HEK293T (cell line): ENCODE results near the gene UIMC1.

Experiments used
- CTCF ChIA-PET: fragments of 350-600 bp; formaldehyde crosslinking; extraction: SDS; loops from one replicate; lab custom pipeline; 2021; ENCODE audit warnings: antibody characterized with exemption, inconsistent platforms; lab: Yijun Ruan, JAX
- POLR2A ChIA-PET: fragments of 350-600 bp; formaldehyde crosslinking; extraction: SDS; loops from one replicate; lab custom pipeline; 2020; ENCODE audit warnings: antibody characterized with exemption, inconsistent platforms; lab: Yijun Ruan, JAX
- DNase-seq: peaks from one replicate; pipeline ENCODE4 v3.0.0; 2012; ENCODE audit warnings: mixed read lengths; ENCODE audit errors: extremely low spot score
- ARNT ChIP-seq: fragments of 450-650 bp; IDR thresholded peaks from 2 replicates; pipeline ENCODE4 v1.6.1; 2017; ENCODE audit warnings: mild to moderate bottlenecking
- BHLHE40 ChIP-seq: fragments of 450-650 bp; IDR thresholded peaks from 2 replicates; pipeline ENCODE4 v1.6.1; 2016; ENCODE audit warnings: mild to moderate bottlenecking, moderate library complexity, borderline replicate concordance
- CTBP1 ChIP-seq: fragments of 450-650 bp; IDR thresholded peaks from 2 replicates; pipeline ENCODE4 v1.6.1; 2016; ENCODE audit warnings: borderline replicate concordance
- ELF4 ChIP-seq: fragments of 450-650 bp; IDR thresholded peaks from 2 replicates; pipeline ENCODE4 v1.6.1; 2017; ENCODE audit warnings: antibody characterized with exemption
- FOXA1 ChIP-seq: fragments of 450-650 bp; IDR thresholded peaks from 2 replicates; pipeline ENCODE4 v1.6.1; 2016; ENCODE audit warnings: mild to moderate bottlenecking
- FOXK2 ChIP-seq: fragments of 450-650 bp; IDR thresholded peaks from 2 replicates; pipeline ENCODE4 v1.6.1; 2016; ENCODE audit warnings: mild to moderate bottlenecking
- FOXM1 ChIP-seq: fragments of 450-650 bp; IDR thresholded peaks from 2 replicates; pipeline ENCODE4 v1.6.1; 2017; ENCODE audit warnings: mild to moderate bottlenecking, borderline replicate concordance
- HDGF ChIP-seq: fragments of 450-650 bp; IDR thresholded peaks from 2 replicates; pipeline ENCODE4 v1.6.1; 2017; ENCODE audit warnings: antibody characterized with exemption, borderline replicate concordance
- L3MBTL2 ChIP-seq: fragments of 450-650 bp; conservative IDR thresholded peaks from 2 replicates; pipeline ENCODE4 v1.6.1; 2016; ENCODE audit warnings: mild to moderate bottlenecking
- LEF1 ChIP-seq: fragments of 450-650 bp; IDR thresholded peaks from 2 replicates; pipeline ENCODE4 v1.6.1; 2017; ENCODE audit warnings: mild to moderate bottlenecking, borderline replicate concordance
- NFRKB ChIP-seq: fragments of 450-650 bp; IDR thresholded peaks from 2 replicates; pipeline ENCODE4 v1.6.1; 2016; ENCODE audit warnings: mild to moderate bottlenecking, moderate library complexity
- PKNOX1 ChIP-seq: fragments of 450-650 bp; IDR thresholded peaks from 2 replicates; pipeline ENCODE4 v1.6.1; 2016
- SP1 ChIP-seq: fragments of 450-650 bp; IDR thresholded peaks from 2 replicates; pipeline ENCODE4 v1.6.1; 2017
- SUZ12 ChIP-seq: fragments of 450-650 bp; IDR thresholded peaks from 2 replicates; pipeline ENCODE4 v1.6.1; 2016; ENCODE audit warnings: mild to moderate bottlenecking
- TARDBP ChIP-seq: fragments of 450-650 bp; IDR thresholded peaks from 2 replicates; pipeline ENCODE4 v1.6.1; 2016
- ZNF384 ChIP-seq: fragments of 450-650 bp; IDR thresholded peaks from 2 replicates; pipeline ENCODE4 v1.6.1; 2016

Gene UIMC1

GRCh38 chr5:176886336-176887251 is 120.0 kb downstream of the UIMC1 start:
- ChIA-PET CTCF (interaction anchor here (0.6 kb wide), 1 partner anchor 229 kb away, joined by 3 read pairs; no protein-coding TSS in a partner anchor), POLR2A (interaction anchor here (0.6 kb wide), 1 partner anchor 13 kb away, joined by 3 read pairs; the partner anchor contains the start of gene HK3)
- TF ChIP-seq FOXK2 = no peak
- no peak for TF ChIP-seq NFRKB
- TF ChIP-seq BHLHE40 = no peak
- TF ChIP-seq ZNF384 = no peak
- TF ChIP-seq CTBP1 = no peak
- no peak for TF ChIP-seq HDGF
- no peak for TF ChIP-seq FOXA1
- TF ChIP-seq FOXM1 = no peak
- no peak for TF ChIP-seq LEF1
- TF ChIP-seq L3MBTL2 = no peak
- TF ChIP-seq ARNT = no peak
- no peak for TF ChIP-seq SP1
- no peak for TF ChIP-seq PKNOX1
- TF ChIP-seq TARDBP = no peak
- no peak for TF ChIP-seq ELF4
- TF ChIP-seq SUZ12 = no peak
- no peak for DNase-seq

GRCh38 chr5:176884571-176884890 is 122.0 kb downstream of the UIMC1 start:
- TF ChIP-seq TARDBP = no peak
- no peak for TF ChIP-seq SP1
- no peak for TF ChIP-seq FOXA1
- TF ChIP-seq BHLHE40 = no peak
- no peak for TF ChIP-seq CTBP1
- TF ChIP-seq HDGF = no peak
- no peak for TF ChIP-seq FOXM1
- TF ChIP-seq ELF4 = no peak
- no peak for TF ChIP-seq NFRKB
- no peak for TF ChIP-seq FOXK2
- TF ChIP-seq ZNF384 = no peak
- TF ChIP-seq SUZ12 = no peak
- no peak for TF ChIP-seq L3MBTL2
- POLR2A ChIA-PET = no interaction called here
- CTCF ChIA-PET = no interaction called here

GRCh38 chr5:176883700-176884570 is 122.6 kb downstream of the UIMC1 start:
- TF ChIP-seq CTBP1 (no peak), L3MBTL2 (no peak), TARDBP (no peak)
- CTCF ChIA-PET = no interaction called here
- no peak for DNase-seq
- POLR2A ChIA-PET = no interaction called here

More at GRCh38 chr5:176884571-176884890, 122.0 kb downstream of the UIMC1 start:
- DNase-seq = no peak

- ChIA-PET POLR2A (no interaction called here), CTCF (no interaction called here)
- no peak for TF ChIP-seq FOXA1
- no peak for TF ChIP-seq CTBP1
- TF ChIP-seq ARNT = no peak
- no peak for TF ChIP-seq L3MBTL2
- no peak for TF ChIP-seq FOXM1
- TF ChIP-seq TARDBP = no peak
- TF ChIP-seq ELF4 = no peak
- TF ChIP-seq LEF1 = no peak
- TF ChIP-seq SUZ12 = no peak
- TF ChIP-seq HDGF = no peak
- no peak for DNase-seq
Measured at GRCh38 chr5:176882567-176882903, 124.0 kb downstream of the UIMC1 start.

GRCh38 chr5:176881816-176882566 is 124.6 kb downstream of the UIMC1 start:
- TF ChIP-seq CTBP1 (no peak), FOXK2 (no peak), TARDBP (no peak), FOXM1 (no peak), SUZ12 (no peak), ZNF384 (no peak)
- no peak for DNase-seq
- ChIA-PET POLR2A (no interaction called here), CTCF (no interaction called here)

GRCh38 chr5:176881021-176881749 is 125.4 kb downstream of the UIMC1 start:
- CTCF ChIA-PET = no interaction called here
- no peak for DNase-seq
- POLR2A ChIA-PET = no interaction called here
- TF ChIP-seq CTBP1 (no peak), FOXK2 (no peak), SP1 (no peak), TARDBP (no peak), PKNOX1 (no peak), SUZ12 (no peak), LEF1 (no peak)
